ENCODE measurements around the gene WNT7A. TPM values are rescaled to one million over a fixed set of nuclear protein-coding genes. Genes with fewer than 3 reads are reported as not detected.

Gene WNT7A
- total and polyA plus RNA-seq, 2 experiments from 2014 or later = not detected

GRCh38 chr3:13776253-13777050, 103.4 kb downstream of the WNT7A start:
- Histone ChIP-seq H3K9me3 (ENCODE audit: low read depth) (no peaks in the 10 kb centered on the region), H3K4me3 (no peak overlapping the region), H3K27me3 (no peaks in the 10 kb centered on the region), H3K36me3 (no peaks in the 10 kb centered on the region), H3K27ac (no peak overlapping the region), H3K4me1 (ENCODE audit: low read depth) (no peaks in the 10 kb centered on the region)
- TF ChIP-seq, protein P1, sequence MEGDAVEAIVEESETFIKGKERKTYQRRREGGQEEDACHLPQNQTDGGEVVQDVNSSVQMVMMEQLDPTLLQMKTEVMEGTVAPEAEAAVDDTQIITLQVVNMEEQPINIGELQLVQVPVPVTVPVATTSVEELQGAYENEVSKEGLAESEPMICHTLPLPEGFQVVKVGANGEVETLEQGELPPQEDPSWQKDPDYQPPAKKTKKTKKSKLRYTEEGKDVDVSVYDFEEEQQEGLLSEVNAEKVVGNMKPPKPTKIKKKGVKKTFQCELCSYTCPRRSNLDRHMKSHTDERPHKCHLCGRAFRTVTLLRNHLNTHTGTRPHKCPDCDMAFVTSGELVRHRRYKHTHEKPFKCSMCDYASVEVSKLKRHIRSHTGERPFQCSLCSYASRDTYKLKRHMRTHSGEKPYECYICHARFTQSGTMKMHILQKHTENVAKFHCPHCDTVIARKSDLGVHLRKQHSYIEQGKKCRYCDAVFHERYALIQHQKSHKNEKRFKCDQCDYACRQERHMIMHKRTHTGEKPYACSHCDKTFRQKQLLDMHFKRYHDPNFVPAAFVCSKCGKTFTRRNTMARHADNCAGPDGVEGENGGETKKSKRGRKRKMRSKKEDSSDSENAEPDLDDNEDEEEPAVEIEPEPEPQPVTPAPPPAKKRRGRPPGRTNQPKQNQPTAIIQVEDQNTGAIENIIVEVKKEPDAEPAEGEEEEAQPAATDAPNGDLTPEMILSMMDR (IDR thresholded peaks at IDR 0.05; ENCODE audit: low read depth, low read length) = no peak
- DNase-seq (ENCODE audit: low read depth in 1 of 2, low spot score in 1 of 2) = no peak

GRCh38 chr3:13772885-13773745, 106.8 kb downstream of the WNT7A start:
- no peak for DNase-seq (ENCODE audit: low read depth in 1 of 2, low spot score in 1 of 2)
- H3K27ac ChIP-seq = no peak overlapping the region
- no peaks in the 10 kb centered on the region for H3K9me3 ChIP-seq (ENCODE audit: low read depth)
- H3K4me3 ChIP-seq = no peak overlapping the region
- TF ChIP-seq, protein P1 (IDR thresholded peaks at IDR 0.05; ENCODE audit: low read depth, low read length) = no peak
- H3K36me3 ChIP-seq = no peaks in the 10 kb centered on the region
- no peaks in the 10 kb centered on the region for H3K4me1 ChIP-seq (ENCODE audit: low read depth)
- H3K27me3 ChIP-seq = no peaks in the 10 kb centered on the region

DNA sequence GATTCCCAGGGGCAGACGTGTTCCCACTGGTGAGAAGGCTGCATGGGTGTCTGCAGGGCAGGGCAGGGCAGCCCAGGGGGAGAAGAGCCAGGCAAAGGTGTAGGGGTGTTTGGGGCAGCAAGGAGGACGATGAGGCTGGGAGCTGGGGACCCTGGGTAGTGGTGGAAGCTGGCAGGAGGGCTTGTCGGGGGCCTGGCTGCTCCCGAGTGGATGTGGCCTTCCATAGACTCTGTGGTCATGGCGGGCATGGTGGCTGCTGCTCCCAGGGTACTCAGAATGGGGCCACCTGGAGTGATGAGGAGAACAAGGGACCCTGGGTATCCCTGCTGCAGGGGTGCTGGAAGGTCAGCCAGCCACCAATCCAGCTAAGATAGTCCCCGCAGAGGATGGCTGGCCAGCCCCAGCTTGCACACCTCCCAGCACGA, 107.5 kb downstream of the WNT7A start:
- H3K4me1 ChIP-seq (ENCODE audit: low read depth) = no peaks in the 10 kb centered on the region
- no peaks in the 10 kb centered on the region for H3K9me3 ChIP-seq (ENCODE audit: low read depth)
- no peak overlapping the region for H3K4me3 ChIP-seq
- TF ChIP-seq, protein P1 (IDR thresholded peaks at IDR 0.05; ENCODE audit: low read depth, low read length) = no peak
- no peaks in the 10 kb centered on the region for H3K27me3 ChIP-seq
- no peaks in the 10 kb centered on the region for H3K36me3 ChIP-seq
- DNase-seq (ENCODE audit: low read depth in 1 of 2, low spot score in 1 of 2) = no peak
- H3K27ac ChIP-seq = no peak overlapping the region

DNA sequence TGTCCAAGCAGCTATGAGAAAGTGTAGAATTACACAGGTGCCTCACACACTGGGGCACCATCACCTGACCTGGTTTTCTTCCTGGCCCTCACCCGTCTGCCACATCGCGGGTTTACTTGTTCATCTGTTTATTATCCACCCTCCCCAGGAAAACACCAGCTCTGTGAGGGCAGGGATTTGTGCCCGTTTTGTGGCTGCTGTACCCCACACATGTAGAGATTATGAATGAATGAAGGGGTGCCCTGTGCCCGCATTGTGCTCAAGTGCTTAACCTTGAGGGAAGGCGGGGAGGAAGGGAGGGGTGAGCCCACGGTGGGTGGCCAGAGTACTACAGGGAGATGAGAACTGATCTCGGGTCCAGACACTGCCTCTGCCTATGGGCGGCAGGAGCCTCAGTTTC, 108.4 kb downstream of the WNT7A start:
- DNase-seq (ENCODE audit: low read depth in 1 of 2, low spot score in 1 of 2) = no peak
- H3K27ac ChIP-seq = no peak overlapping the region

More for the DNA sequence above, 108.4 kb downstream of the WNT7A start:
- Histone ChIP-seq H3K9me3 (ENCODE audit: low read depth) (no peaks in the 10 kb centered on the region), H3K36me3 (no peaks in the 10 kb centered on the region), H3K27me3 (no peaks in the 10 kb centered on the region), H3K4me3 (no peak overlapping the region), H3K4me1 (ENCODE audit: low read depth) (no peaks in the 10 kb centered on the region)
- TF ChIP-seq, protein P1 (IDR thresholded peaks at IDR 0.05; ENCODE audit: low read depth, low read length) = no peak
